ENCODE measurements around the gene ATP8B1.

The ATP8B1 gene

DNA sequence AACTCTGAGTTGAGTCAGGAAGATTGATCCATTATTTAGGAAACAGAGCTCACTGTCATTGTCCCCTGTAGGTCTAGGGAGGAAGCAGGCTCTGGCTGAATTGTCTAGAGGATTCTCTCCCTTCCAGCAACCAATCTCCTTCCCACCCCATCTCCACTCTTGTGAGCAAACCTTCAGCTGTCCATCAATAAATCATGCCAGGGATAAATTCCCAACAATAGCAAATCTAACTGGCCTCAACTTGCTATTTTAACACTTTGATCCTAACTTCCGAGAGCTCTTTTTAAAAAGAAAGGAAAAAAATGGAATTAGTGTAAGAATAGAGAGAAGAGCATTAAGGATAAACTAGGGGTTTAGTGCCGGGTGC, 53.5 kb downstream of the ATP8B1 start:
- Histone ChIP-seq H3K27me3 (ENCODE audit: insufficient read depth, poor library complexity, severe bottlenecking) (no peaks in the 10 kb centered on the region), H3K4me3 (replicated peaks; ENCODE audit: insufficient read depth, low read length) (no peak overlapping the region), H3K27ac (replicated peaks) (no peak overlapping the region)
- no peak for DNase-seq (ENCODE audit: low read depth in 1 of 2, low spot score in 1 of 2)
- TF ChIP-seq POLR2AphosphoS5 (IDR thresholded peaks at IDR 0.05; ENCODE audit: low read depth): no peak
- TF ChIP-seq GABPA (IDR thresholded peaks at IDR 0.05; ENCODE audit: low read depth): no peak

GRCh38 chr18:57748770-57749603, 54.1 kb downstream of the ATP8B1 start:
- H3K27me3 ChIP-seq (ENCODE audit: insufficient read depth, poor library complexity, severe bottlenecking): no peaks in the 10 kb centered on the region
- TF ChIP-seq POLR2AphosphoS5 (IDR thresholded peaks at IDR 0.05; ENCODE audit: low read depth) (no peak), GABPA (IDR thresholded peaks at IDR 0.05; ENCODE audit: low read depth) (no peak)
- peak; percentile 30 to 72 for DNase-seq (ENCODE audit: low read depth in 1 of 2, low spot score in 1 of 2)
- H3K4me3 ChIP-seq (replicated peaks; ENCODE audit: insufficient read depth, low read length): no peak overlapping the region
- H3K27ac ChIP-seq (replicated peaks): no peak overlapping the region

- Histone ChIP-seq H3K4me3 (replicated peaks; ENCODE audit: insufficient read depth, low read length) (no peak overlapping the region), H3K27me3 (ENCODE audit: insufficient read depth, poor library complexity, severe bottlenecking) (no peaks in the 10 kb centered on the region), H3K27ac (replicated peaks) (no peak overlapping the region)
- no peak for DNase-seq (ENCODE audit: low read depth in 1 of 2, low spot score in 1 of 2)
- TF ChIP-seq GABPA (IDR thresholded peaks at IDR 0.05; ENCODE audit: low read depth): no peak
- TF ChIP-seq POLR2AphosphoS5 (IDR thresholded peaks at IDR 0.05; ENCODE audit: low read depth): no peak
- no peak for TF ChIP-seq REST (IDR thresholded peaks at IDR 0.05; ENCODE audit: insufficient replicate concordance, low read depth)
- TF ChIP-seq SPI1 (IDR thresholded peaks at IDR 0.05; ENCODE audit: borderline replicate concordance, low read depth): no peak
- no peak for TF ChIP-seq CTCF (IDR thresholded peaks at IDR 0.05; ENCODE audit: insufficient read depth, low read length)
Measured at GRCh38 chr18:57747809-57748680, 55.1 kb downstream of the ATP8B1 start.

DNA sequence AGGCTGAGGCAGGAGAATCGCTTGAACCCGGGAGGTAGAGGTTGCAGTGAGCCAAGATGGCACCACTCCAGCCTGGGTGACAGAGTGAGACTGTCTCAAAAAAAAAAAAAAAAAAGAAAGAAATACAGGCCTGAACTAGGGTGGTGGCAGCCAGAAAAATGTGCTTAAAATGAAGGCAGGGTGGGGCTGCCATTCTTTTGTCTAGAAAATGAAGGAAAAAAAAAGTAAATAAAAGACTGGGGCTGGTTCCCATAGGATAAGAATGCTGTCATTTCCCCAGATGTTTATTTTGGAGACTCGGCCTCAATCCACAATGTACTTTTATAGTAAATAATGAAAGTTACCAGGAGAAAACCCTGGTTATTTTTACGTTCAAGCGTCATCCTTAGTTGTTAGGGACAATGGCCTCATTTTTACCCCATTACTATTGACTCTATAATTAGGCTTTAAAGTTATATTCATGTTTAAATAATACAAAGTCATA, 58.9 kb downstream of the ATP8B1 start:
- Histone ChIP-seq H3K4me3 (replicated peaks; ENCODE audit: insufficient read depth, low read length) (no peak overlapping the region), H3K27ac (replicated peaks) (no peak overlapping the region), H3K27me3 (ENCODE audit: insufficient read depth, poor library complexity, severe bottlenecking) (no peaks in the 10 kb centered on the region)
- TF ChIP-seq POLR2AphosphoS5 (IDR thresholded peaks at IDR 0.05; ENCODE audit: low read depth) (no peak), CTCF (IDR thresholded peaks at IDR 0.05; ENCODE audit: insufficient read depth, low read length) (no peak), GABPA (IDR thresholded peaks at IDR 0.05; ENCODE audit: low read depth) (no peak), REST (IDR thresholded peaks at IDR 0.05; ENCODE audit: insufficient replicate concordance, low read depth) (no peak), SPI1 (IDR thresholded peaks at IDR 0.05; ENCODE audit: borderline replicate concordance, low read depth) (no peak)
- no peak for DNase-seq (ENCODE audit: low read depth in 1 of 2, low spot score in 1 of 2)
